Esophagus squamous epithelium (tissue), 5 donors: ENCODE measurements around the gene GRB14. TPM values are rescaled to one million over a fixed set of nuclear protein-coding genes. Genes with fewer than 3 reads are reported as not detected.

Source experiments
- DNase-seq: peaks from one replicate; lab custom pipeline; 2025; lab: John Stamatoyannopoulos, UW
- H3K27ac ChIP-seq, 4 donors: fragments of 200-600 bp; sonication (generic); one replicate each; pipeline ENCODE4 v1.5.1; 2016 to 2019; ENCODE audit warnings: mild to moderate bottlenecking in 1 of 4
- H3K27me3 ChIP-seq, 4 donors: fragments of 200-600 bp; sonication (generic); 1 replicate in 3 of 4; 2 replicates in 1 of 4; pipeline versions ENCODE4 v1.5.1 to v1.6.0; 2017 to 2021; ENCODE audit warnings: antibody characterized with exemption in 1 of 4
- H3K36me3 ChIP-seq, 3 donors: fragments of 200-600 bp; sonication (generic); one replicate each; pipeline ENCODE4 v1.5.1; 2016 to 2019
- H3K4me1 ChIP-seq, 3 donors: fragments of 200-600 bp; sonication (generic); one replicate each; pipeline ENCODE4 v1.5.1; 2017 to 2019
- H3K4me3 ChIP-seq, 4 donors: fragments of 200-600 bp; sonication (generic); 1 replicate in 3 of 4; 2 replicates in 1 of 4; pipeline ENCODE4 v1.5.1; 2016 to 2019; ENCODE audit warnings: mild to moderate bottlenecking in 2 of 4, moderate library complexity in 1 of 4
- H3K9me3 ChIP-seq, 3 donors: fragments of 200-600 bp; sonication (generic); one replicate each; pipeline ENCODE4 v1.5.1; 2016 to 2019
- POLR2A ChIP-seq, 4 donors: fragments of 450-650 bp; IDR thresholded peaks; one replicate each; pipeline ENCODE4 v1.6.1; 2017; ENCODE audit warnings: antibody characterized with exemption in 4 of 4, mild to moderate bottlenecking in 4 of 4, moderate library complexity in 3 of 4
- WGBS, 2 donors: methylation state at CpG; one replicate each; pipeline ENCODE4 v1.1.5; 2018; 5-methylcytosine and 5-hydroxymethylcytosine counted together
- intact Hi-C: fragments of 100-400 bp; cut with DNase I; formaldehyde crosslinking; loops from one replicate; pipeline ENCODE4 v1.15.0; 2022
- total RNA-seq, 4 donors: library from RNA; depleted of rRNA; stranded (reverse); fragments of >200 nt; gene quantifications; one replicate each; pipeline ENCODE4 v1.1.0, GENCODE V29; 2016
- TF ChIP-seq, protein P1 (sequence below), 6 experiments: fragments of 450-650 bp in 4 of 6; fragments of 200-600 bp in 2 of 6; sonication (generic) in 2 of 6; IDR thresholded peaks; one replicate each; pipeline ENCODE4 v1.5.1; 2016 to 2019; ENCODE audit warnings: antibody characterized with exemption in 6 of 6, mild to moderate bottlenecking in 4 of 6, moderate library complexity in 4 of 6
- donor health status: DM: yes; HTN: yes; CAD: no.

The GRB14 gene
- total RNA-seq, 4 donors from 2014 or later: 0.31 to 2.5 (median 1.2) TPM; not detected in 1

DNA sequence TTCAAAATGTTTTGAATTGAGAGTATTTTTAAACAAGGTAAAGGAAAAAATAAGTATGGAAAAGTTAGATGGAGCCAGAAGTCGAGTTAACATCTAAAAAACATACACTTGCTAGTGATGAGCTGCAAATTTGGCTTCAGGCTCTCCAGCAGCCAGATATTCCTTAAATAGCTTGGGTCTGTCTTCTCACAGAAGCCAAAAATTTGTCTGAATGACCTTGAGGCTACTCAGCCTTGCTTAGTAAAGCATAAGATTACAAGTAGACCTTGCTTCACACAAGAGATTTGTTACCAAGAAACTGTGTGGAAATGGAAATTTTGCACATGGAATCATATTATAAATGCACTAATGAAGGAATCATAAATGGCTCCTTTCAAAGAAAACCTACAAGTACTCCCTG, 40.8 kb upstream of the GRB14 start:
- Histone ChIP-seq H3K36me3 (peaks cover 0 to 12% (median 0%) of the 10 kb centered on the region in 3 donors), H3K27me3 (no peaks in the 10 kb centered on the region), H3K4me3 (no peak overlapping the region), H3K27ac (no peak overlapping the region), H3K4me1 (no peaks in the 10 kb centered on the region), H3K9me3 (no peaks in the 10 kb centered on the region)
- DNase-seq: no peak
- no peak for TF ChIP-seq POLR2A (IDR thresholded peaks at IDR 0.05)
- TF ChIP-seq, protein P1, sequence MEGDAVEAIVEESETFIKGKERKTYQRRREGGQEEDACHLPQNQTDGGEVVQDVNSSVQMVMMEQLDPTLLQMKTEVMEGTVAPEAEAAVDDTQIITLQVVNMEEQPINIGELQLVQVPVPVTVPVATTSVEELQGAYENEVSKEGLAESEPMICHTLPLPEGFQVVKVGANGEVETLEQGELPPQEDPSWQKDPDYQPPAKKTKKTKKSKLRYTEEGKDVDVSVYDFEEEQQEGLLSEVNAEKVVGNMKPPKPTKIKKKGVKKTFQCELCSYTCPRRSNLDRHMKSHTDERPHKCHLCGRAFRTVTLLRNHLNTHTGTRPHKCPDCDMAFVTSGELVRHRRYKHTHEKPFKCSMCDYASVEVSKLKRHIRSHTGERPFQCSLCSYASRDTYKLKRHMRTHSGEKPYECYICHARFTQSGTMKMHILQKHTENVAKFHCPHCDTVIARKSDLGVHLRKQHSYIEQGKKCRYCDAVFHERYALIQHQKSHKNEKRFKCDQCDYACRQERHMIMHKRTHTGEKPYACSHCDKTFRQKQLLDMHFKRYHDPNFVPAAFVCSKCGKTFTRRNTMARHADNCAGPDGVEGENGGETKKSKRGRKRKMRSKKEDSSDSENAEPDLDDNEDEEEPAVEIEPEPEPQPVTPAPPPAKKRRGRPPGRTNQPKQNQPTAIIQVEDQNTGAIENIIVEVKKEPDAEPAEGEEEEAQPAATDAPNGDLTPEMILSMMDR (IDR thresholded peaks at IDR 0.05): no peak
- intact Hi-C loops: no loop called here
- 57 to 58% methylated on average over 1 of the region's 1 CpG for WGBS, 2 donors

DNA sequence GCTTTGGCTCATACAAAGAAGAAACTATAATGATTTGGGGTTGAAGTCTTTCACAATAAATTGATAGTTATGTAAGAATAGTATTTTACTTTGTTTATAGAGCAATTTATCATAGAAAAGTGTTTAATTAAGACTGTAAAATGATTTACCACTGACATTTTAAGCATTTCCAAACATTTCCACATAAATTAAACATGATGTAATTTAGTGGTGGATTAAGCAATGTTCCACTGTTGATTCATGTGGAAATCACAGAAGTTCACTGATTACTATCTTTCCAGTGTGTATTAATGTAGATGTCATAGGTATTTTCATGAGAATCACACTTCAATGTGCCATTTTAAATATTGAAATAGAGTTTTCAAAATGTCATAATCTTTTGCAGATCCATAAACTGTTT, 40.1 kb upstream of the GRB14 start:
- no peak for DNase-seq
- no peak overlapping the region for H3K4me3 ChIP-seq
- no peaks in the 10 kb centered on the region for H3K9me3 ChIP-seq
- intact Hi-C loops: no loop called here
- H3K36me3 ChIP-seq: peaks cover 0 to 12% (median 0%) of the 10 kb centered on the region in 3 donors
- H3K27ac ChIP-seq: no peak overlapping the region
- TF ChIP-seq, protein P1 (IDR thresholded peaks at IDR 0.05): no peak
- TF ChIP-seq POLR2A (IDR thresholded peaks at IDR 0.05): no peak
- no peaks in the 10 kb centered on the region for H3K4me1 ChIP-seq
- no peaks in the 10 kb centered on the region for H3K27me3 ChIP-seq

- intact Hi-C loops: no loop called here
Observed at GRCh38 chr2:164657129-164657528, 35.8 kb upstream of the GRB14 start.

GRCh38 chr2:164655750-164656149, 34.5 kb upstream of the GRB14 start:
- DNase-seq: no peak
- Histone ChIP-seq H3K4me3 (no peak overlapping the region), H3K27me3 (no peaks in the 10 kb centered on the region), H3K27ac (no peak overlapping the region), H3K36me3 (peaks cover 0 to 12% (median 0%) of the 10 kb centered on the region in 3 donors), H3K9me3 (peaks cover 0 to 14% (median 0%) of the 10 kb centered on the region in 3 donors), H3K4me1 (peaks cover 0 to 4% (median 0%) of the 10 kb centered on the region in 3 donors)
- intact Hi-C loops: no loop called here
- WGBS, 2 donors: 79 to 90% methylated on average over 2 of the region's 2 CpGs
- TF ChIP-seq POLR2A (IDR thresholded peaks at IDR 0.05): no peak
- TF ChIP-seq, protein P1 (IDR thresholded peaks at IDR 0.05): no peak

More at GRCh38 chr2:164657129-164657528, 35.8 kb upstream of the GRB14 start:
- no peak overlapping the region for H3K27ac ChIP-seq
- peaks cover 0 to 12% (median 0%) of the 10 kb centered on the region in 3 donors for H3K36me3 ChIP-seq
- WGBS, 2 donors: 23 to 50% methylated on average over 2 of the region's 2 CpGs
- H3K27me3 ChIP-seq: no peaks in the 10 kb centered on the region
- peaks cover 0 to 4% (median 0%) of the 10 kb centered on the region in 3 donors for H3K4me1 ChIP-seq
- DNase-seq: no peak
- H3K9me3 ChIP-seq: peaks cover 0 to 5% (median 0%) of the 10 kb centered on the region in 3 donors
- TF ChIP-seq, protein P1 (IDR thresholded peaks at IDR 0.05): no peak
- TF ChIP-seq POLR2A (IDR thresholded peaks at IDR 0.05): no peak
- H3K4me3 ChIP-seq: no peak overlapping the region

DNA sequence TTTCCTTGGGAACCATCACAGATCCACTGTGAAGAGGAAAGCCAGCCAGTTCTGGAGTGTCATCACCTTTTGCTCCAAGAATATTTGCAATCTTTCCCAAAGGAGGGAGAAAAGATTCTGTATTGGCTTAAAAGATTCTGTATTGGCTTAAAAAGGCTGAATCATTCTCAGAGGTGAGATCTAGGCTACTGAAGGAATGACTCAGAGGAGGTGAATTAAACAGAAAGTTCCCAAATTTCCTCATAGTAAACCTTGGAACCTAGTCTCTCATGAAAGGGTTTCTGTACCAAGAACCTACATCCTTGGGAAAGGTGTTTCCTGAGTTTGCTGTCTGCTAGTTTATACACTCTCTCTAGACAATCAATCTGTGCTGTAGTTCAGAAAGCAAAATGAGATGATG, 34.1 kb upstream of the GRB14 start:
- Histone ChIP-seq H3K4me3 (no peak overlapping the region), H3K9me3 (peaks cover 0 to 17% (median 0%) of the 10 kb centered on the region in 3 donors), H3K27ac (no peak overlapping the region), H3K27me3 (no peaks in the 10 kb centered on the region), H3K4me1 (peaks cover 0 to 4% (median 0%) of the 10 kb centered on the region in 3 donors), H3K36me3 (peaks cover 0 to 12% (median 0%) of the 10 kb centered on the region in 3 donors)
- DNase-seq: no peak
- intact Hi-C loops: no loop called here
- TF ChIP-seq, protein P1 (IDR thresholded peaks at IDR 0.05): no peak
- no peak for TF ChIP-seq POLR2A (IDR thresholded peaks at IDR 0.05)
